ENCODE results near the gene C12orf50. TPM values are rescaled to one million over a fixed set of nuclear protein-coding genes. Genes with fewer than 3 reads are reported as not detected.

Gene C12orf50
- total and polyA plus RNA-seq, 2 experiments from 2014 or later, result 0.03 TPM; not detected in 1

DNA sequence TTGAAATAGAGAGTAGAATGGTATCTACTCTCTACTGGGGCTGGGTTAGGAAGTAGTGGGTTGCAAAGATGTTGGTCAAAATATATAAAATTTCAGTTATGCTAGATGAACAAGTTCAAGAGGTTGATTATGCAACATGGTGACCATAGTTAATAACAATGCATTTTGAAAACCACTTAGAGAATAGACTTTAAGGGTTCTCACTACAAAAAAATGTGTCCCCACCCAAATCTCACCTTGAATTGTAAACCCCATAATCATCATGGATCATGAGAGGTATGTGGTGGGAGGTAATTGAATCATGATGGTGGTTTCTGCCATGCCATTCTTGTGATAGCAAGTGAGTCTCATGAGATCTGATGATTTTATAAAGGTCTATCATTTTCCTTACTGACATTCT lies 94.0 kb downstream of the C12orf50 start:
- H3K27me3 Mint-ChIP-seq (ENCODE audit: insufficient read depth, low read depth, poor library complexity), result peaks cover 4% of the 10 kb centered on the region
- Histone ChIP-seq H4K20me1 (replicated peaks; ENCODE audit: insufficient read depth) (0 out of 2 replicates have a peak, but pooled peaks cover 4% of the 10 kb centered on the region), H3K27ac (ENCODE audit: low read depth) (no peak overlapping the region), H3K4me1 (ENCODE audit: insufficient read depth) (no peaks in the 10 kb centered on the region), H3F3A (replicated peaks; ENCODE audit: low read depth) (no peaks in the 10 kb centered on the region), H3K4me2 (no peak overlapping the region), H3K9me2 (ENCODE audit: insufficient read depth) (no peaks in the 10 kb centered on the region), H3K79me2 (replicated peaks; ENCODE audit: insufficient read depth) (no peaks in the 10 kb centered on the region), H2AFZ (no peak overlapping the region), H3K36me3 (ENCODE audit: insufficient read depth) (no peaks in the 10 kb centered on the region), H3K27me3 (ENCODE audit: insufficient read depth) (peaks cover 7% of the 10 kb centered on the region; the same call in 1 of the 2 replicates), H3K4me3 (no peak overlapping the region)
- H3K9me3 Mint-ChIP-seq, result peaks cover 29% of the 10 kb centered on the region
- no peak overlapping the region for H3K4me3 Mint-ChIP-seq
- H3K36me3 Mint-ChIP-seq (ENCODE audit: low read depth), result peaks cover 8% of the 10 kb centered on the region
- H3K4me1 Mint-ChIP-seq, result peaks cover 4% of the 10 kb centered on the region; the same call in 1 of the 3 replicates
- no peak overlapping the region for H3K27ac Mint-ChIP-seq
- TF ChIP-seq NANOG (IDR thresholded peaks at IDR 0.05; ENCODE audit: borderline replicate concordance) (no peak), EZH2 (IDR thresholded peaks at IDR 0.05; ENCODE audit: low read depth, unreplicated experiment) (no peak), JUNB (IDR thresholded peaks at IDR 0.05; ENCODE audit: unreplicated experiment) (no peak), STAT1 (IDR thresholded peaks at IDR 0.05; ENCODE audit: unreplicated experiment) (no peak), CREB1 (CRISPR knock-in tag; IDR thresholded peaks at IDR 0.05; ENCODE audit: low read depth) (no peak), EZH2phosphoT487 (IDR thresholded peaks at IDR 0.05; ENCODE audit: unreplicated experiment) (no peak)
- TF ChIP-seq, protein P1, sequence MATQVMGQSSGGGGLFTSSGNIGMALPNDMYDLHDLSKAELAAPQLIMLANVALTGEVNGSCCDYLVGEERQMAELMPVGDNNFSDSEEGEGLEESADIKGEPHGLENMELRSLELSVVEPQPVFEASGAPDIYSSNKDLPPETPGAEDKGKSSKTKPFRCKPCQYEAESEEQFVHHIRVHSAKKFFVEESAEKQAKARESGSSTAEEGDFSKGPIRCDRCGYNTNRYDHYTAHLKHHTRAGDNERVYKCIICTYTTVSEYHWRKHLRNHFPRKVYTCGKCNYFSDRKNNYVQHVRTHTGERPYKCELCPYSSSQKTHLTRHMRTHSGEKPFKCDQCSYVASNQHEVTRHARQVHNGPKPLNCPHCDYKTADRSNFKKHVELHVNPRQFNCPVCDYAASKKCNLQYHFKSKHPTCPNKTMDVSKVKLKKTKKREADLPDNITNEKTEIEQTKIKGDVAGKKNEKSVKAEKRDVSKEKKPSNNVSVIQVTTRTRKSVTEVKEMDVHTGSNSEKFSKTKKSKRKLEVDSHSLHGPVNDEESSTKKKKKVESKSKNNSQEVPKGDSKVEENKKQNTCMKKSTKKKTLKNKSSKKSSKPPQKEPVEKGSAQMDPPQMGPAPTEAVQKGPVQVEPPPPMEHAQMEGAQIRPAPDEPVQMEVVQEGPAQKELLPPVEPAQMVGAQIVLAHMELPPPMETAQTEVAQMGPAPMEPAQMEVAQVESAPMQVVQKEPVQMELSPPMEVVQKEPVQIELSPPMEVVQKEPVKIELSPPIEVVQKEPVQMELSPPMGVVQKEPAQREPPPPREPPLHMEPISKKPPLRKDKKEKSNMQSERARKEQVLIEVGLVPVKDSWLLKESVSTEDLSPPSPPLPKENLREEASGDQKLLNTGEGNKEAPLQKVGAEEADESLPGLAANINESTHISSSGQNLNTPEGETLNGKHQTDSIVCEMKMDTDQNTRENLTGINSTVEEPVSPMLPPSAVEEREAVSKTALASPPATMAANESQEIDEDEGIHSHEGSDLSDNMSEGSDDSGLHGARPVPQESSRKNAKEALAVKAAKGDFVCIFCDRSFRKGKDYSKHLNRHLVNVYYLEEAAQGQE (IDR thresholded peaks at IDR 0.05; ENCODE audit: unreplicated experiment), result no peak
- TF ChIP-seq, protein P2, sequence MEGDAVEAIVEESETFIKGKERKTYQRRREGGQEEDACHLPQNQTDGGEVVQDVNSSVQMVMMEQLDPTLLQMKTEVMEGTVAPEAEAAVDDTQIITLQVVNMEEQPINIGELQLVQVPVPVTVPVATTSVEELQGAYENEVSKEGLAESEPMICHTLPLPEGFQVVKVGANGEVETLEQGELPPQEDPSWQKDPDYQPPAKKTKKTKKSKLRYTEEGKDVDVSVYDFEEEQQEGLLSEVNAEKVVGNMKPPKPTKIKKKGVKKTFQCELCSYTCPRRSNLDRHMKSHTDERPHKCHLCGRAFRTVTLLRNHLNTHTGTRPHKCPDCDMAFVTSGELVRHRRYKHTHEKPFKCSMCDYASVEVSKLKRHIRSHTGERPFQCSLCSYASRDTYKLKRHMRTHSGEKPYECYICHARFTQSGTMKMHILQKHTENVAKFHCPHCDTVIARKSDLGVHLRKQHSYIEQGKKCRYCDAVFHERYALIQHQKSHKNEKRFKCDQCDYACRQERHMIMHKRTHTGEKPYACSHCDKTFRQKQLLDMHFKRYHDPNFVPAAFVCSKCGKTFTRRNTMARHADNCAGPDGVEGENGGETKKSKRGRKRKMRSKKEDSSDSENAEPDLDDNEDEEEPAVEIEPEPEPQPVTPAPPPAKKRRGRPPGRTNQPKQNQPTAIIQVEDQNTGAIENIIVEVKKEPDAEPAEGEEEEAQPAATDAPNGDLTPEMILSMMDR (conservative IDR thresholded peaks at IDR 0.05; ENCODE audit: low read depth in 2 of 2), result no peak
- DNase-seq (ENCODE audit: low spot score), result no peak
- ATAC-seq, result no peak

DNA sequence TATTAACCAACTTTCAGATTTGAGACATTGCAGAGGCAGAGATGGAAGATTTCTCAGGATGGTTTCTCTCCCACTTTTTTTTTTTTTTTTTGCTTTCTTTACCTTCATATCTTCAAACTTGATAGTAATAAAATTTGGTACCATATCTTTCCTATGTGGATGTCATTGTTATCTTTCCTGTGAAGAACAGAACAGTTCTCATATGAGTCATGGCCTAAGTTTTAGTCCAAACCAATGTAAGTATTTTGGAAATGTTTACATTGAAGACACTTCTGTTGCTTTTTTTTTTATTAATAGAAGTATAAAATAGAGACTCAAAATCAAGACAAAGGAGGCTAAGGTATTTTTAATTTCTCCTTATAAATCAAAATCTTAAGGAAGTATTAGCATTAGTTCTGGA lies 95.2 kb downstream of the C12orf50 start:
- Histone ChIP-seq H3K79me2 (replicated peaks; ENCODE audit: insufficient read depth) (no peaks in the 10 kb centered on the region), H3K4me2 (no peak overlapping the region), H3K27ac (ENCODE audit: low read depth) (no peak overlapping the region), H3K4me1 (ENCODE audit: insufficient read depth) (no peaks in the 10 kb centered on the region), H3F3A (replicated peaks; ENCODE audit: low read depth) (no peaks in the 10 kb centered on the region), H3K27me3 (ENCODE audit: insufficient read depth) (no peaks in the 10 kb centered on the region), H2AFZ (no peak overlapping the region), H4K20me1 (replicated peaks; ENCODE audit: insufficient read depth) (no peaks in the 10 kb centered on the region), H3K9me2 (ENCODE audit: insufficient read depth) (no peaks in the 10 kb centered on the region), H3K4me3 (no peak overlapping the region), H3K36me3 (ENCODE audit: insufficient read depth) (no peaks in the 10 kb centered on the region)
- no peak for DNase-seq (ENCODE audit: low spot score)
- no peak for ATAC-seq
- Mint-ChIP-seq H3K4me1 (peaks cover under 1% of the 10 kb centered on the region; the same call in 1 of the 3 replicates), H3K27ac (no peak overlapping the region), H3K9me3 (peaks cover 29% of the 10 kb centered on the region), H3K36me3 (ENCODE audit: low read depth) (peaks cover 8% of the 10 kb centered on the region), H3K4me3 (no peak overlapping the region), H3K27me3 (ENCODE audit: insufficient read depth, low read depth, poor library complexity) (peaks cover 4% of the 10 kb centered on the region)
- TF ChIP-seq CREB1 (CRISPR knock-in tag; IDR thresholded peaks at IDR 0.05; ENCODE audit: low read depth), result no peak
- TF ChIP-seq, protein P3, sequence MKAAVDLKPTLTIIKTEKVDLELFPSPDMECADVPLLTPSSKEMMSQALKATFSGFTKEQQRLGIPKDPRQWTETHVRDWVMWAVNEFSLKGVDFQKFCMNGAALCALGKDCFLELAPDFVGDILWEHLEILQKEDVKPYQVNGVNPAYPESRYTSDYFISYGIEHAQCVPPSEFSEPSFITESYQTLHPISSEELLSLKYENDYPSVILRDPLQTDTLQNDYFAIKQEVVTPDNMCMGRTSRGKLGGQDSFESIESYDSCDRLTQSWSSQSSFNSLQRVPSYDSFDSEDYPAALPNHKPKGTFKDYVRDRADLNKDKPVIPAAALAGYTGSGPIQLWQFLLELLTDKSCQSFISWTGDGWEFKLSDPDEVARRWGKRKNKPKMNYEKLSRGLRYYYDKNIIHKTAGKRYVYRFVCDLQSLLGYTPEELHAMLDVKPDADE (IDR thresholded peaks at IDR 0.05), result no peak
- TF ChIP-seq, protein P4, sequence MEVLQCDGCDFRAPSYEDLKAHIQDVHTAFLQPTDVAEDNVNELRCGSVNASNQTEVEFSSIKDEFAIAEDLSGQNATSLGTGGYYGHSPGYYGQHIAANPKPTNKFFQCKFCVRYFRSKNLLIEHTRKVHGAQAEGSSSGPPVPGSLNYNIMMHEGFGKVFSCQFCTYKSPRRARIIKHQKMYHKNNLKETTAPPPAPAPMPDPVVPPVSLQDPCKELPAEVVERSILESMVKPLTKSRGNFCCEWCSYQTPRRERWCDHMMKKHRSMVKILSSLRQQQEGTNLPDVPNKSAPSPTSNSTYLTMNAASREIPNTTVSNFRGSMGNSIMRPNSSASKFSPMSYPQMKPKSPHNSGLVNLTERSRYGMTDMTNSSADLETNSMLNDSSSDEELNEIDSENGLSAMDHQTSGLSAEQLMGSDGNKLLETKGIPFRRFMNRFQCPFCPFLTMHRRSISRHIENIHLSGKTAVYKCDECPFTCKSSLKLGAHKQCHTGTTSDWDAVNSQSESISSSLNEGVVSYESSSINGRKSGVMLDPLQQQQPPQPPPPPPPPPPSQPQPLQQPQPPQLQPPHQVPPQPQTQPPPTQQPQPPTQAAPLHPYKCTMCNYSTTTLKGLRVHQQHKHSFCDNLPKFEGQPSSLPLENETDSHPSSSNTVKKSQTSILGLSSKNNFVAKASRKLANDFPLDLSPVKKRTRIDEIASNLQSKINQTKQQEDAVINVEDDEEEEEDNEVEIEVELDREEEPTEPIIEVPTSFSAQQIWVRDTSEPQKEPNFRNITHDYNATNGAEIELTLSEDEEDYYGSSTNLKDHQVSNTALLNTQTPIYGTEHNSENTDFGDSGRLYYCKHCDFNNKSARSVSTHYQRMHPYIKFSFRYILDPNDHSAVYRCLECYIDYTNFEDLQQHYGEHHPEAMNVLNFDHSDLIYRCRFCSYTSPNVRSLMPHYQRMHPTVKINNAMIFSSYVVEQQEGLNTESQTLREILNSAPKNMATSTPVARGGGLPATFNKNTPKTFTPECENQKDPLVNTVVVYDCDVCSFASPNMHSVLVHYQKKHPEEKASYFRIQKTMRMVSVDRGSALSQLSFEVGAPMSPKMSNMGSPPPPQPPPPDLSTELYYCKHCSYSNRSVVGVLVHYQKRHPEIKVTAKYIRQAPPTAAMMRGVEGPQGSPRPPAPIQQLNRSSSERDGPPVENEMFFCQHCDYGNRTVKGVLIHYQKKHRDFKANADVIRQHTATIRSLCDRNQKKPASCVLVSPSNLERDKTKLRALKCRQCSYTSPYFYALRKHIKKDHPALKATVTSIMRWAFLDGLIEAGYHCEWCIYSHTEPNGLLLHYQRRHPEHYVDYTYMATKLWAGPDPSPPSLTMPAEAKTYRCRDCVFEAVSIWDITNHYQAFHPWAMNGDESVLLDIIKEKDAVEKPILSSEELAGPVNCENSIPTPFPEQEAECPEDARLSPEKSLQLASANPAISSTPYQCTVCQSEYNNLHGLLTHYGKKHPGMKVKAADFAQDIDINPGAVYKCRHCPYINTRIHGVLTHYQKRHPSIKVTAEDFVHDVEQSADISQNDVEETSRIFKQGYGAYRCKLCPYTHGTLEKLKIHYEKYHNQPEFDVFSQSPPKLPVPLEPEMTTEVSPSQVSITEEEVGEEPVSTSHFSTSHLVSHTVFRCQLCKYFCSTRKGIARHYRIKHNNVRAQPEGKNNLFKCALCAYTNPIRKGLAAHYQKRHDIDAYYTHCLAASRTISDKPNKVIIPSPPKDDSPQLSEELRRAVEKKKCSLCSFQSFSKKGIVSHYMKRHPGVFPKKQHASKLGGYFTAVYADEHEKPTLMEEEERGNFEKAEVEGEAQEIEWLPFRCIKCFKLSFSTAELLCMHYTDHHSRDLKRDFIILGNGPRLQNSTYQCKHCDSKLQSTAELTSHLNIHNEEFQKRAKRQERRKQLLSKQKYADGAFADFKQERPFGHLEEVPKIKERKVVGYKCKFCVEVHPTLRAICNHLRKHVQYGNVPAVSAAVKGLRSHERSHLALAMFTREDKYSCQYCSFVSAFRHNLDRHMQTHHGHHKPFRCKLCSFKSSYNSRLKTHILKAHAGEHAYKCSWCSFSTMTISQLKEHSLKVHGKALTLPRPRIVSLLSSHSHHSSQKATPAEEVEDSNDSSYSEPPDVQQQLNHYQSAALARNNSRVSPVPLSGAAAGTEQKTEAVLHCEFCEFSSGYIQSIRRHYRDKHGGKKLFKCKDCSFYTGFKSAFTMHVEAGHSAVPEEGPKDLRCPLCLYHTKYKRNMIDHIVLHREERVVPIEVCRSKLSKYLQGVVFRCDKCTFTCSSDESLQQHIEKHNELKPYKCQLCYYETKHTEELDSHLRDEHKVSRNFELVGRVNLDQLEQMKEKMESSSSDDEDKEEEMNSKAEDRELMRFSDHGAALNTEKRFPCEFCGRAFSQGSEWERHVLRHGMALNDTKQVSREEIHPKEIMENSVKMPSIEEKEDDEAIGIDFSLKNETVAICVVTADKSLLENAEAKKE (CRISPR knock-in tag; IDR thresholded peaks at IDR 0.05), result no peak
